ENCODE results near the gene SURF6.

DNA sequence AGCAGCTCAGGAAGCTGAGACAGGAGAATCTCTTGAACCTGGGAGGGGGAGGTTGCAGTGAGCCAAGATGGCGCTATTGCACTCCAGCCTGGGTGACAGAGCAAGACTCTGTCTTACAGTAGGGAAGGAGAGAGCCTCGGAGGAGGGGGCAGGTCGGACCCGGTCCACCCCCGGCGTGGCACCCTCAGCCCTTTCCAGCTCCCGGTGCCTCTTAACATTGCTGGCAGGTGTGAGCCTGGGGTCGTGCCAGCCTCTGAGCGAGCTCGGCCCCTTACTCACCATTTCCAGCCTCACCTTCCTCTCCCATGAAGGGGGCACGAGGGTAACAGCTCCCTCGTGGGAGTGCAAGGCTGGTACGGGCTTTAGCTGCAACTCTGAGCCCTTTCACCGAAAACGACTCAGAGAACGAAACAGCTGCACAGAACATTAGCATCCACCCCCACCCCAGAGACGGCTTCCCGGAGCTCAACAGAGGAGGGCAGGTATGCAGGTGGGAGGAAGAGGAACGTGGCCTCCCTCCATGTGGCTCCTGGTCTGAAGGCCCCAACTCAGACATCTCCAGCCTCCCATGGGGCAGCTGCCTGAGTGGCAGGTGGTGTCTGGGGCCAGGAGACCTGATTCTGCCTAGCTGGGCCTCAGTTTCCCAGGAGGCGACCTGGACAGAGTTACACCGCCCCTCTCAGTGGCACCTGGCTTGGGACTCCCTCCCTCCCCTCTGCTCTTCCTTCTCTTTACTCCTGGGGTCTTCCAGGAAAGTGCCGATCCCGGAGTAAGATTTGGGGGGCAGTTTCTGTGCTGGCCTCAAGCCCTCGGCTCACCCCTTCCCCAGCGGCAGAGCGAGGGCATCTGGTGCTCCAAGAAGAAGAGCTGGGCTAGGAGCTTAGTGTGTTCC lies 32.5 kb downstream of the SURF6 start:
- TF ChIP-seq, protein P1, sequence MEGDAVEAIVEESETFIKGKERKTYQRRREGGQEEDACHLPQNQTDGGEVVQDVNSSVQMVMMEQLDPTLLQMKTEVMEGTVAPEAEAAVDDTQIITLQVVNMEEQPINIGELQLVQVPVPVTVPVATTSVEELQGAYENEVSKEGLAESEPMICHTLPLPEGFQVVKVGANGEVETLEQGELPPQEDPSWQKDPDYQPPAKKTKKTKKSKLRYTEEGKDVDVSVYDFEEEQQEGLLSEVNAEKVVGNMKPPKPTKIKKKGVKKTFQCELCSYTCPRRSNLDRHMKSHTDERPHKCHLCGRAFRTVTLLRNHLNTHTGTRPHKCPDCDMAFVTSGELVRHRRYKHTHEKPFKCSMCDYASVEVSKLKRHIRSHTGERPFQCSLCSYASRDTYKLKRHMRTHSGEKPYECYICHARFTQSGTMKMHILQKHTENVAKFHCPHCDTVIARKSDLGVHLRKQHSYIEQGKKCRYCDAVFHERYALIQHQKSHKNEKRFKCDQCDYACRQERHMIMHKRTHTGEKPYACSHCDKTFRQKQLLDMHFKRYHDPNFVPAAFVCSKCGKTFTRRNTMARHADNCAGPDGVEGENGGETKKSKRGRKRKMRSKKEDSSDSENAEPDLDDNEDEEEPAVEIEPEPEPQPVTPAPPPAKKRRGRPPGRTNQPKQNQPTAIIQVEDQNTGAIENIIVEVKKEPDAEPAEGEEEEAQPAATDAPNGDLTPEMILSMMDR (IDR thresholded peaks at IDR 0.05): no peak
- TF ChIP-seq POLR2AphosphoS5 (IDR thresholded peaks at IDR 0.05) (no peak), POLR2A (IDR thresholded peaks at IDR 0.05; ENCODE audit: low read depth) (no peak)
